HG02870 (cell line): ENCODE data around the gene PTPN18.
"Not testable (repeated sequence)": the region's sequence is repeated elsewhere in the genome, so short reads cannot be mapped to it uniquely, and the experiment has no call there.

ENCODE experiments used
- ATAC-seq: cut with Tn5 transposase; IDR thresholded peaks from one replicate; pipeline ENCODE4 v1.9.1; 2021; ENCODE audit warnings: mild to moderate bottlenecking, moderate library complexity; ENCODE audit not compliant: unreplicated experiment

PTPN18 gene

DNA sequence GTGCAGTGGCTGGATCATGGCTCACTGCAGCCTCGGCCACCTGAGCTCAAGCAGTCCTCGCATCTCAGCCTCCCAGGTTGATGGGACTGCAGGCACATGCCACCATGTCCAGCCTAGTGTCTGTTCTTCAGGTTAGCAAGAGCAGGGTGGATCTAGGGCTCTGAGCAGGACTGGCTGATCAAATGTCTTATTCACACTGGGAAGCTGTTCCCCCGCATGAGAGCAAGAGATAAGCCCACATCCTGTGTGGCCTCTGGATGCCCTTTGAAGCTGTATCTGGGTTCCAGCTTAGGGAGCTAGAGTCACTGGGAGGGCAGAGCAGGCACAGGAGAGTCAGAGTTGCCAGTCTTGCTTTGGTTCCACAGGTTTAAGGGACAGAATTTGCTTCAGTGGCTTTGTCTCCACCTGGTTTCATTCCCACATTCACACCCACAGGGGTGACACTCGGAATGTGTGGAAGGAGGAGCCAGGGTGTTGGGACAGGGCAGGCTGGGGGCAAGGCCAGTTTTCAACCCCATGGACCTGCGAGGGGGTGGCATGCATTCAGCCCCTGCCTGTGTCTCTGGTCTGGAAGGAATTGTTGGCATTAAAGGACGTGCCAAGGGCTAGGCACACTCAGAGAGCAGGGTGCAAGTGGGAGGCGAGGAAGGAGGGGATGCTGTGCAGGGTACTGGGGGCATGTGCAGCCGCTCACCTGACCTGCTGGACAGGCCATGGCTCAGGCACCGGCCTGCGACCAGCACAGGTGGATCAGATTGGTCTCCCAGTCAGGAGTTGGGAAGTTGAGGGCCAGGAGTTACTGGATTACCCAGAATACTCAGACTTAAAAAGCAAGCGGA lies 24.5 kb downstream of the PTPN18 start:
- ATAC-seq, result no peak

DNA sequence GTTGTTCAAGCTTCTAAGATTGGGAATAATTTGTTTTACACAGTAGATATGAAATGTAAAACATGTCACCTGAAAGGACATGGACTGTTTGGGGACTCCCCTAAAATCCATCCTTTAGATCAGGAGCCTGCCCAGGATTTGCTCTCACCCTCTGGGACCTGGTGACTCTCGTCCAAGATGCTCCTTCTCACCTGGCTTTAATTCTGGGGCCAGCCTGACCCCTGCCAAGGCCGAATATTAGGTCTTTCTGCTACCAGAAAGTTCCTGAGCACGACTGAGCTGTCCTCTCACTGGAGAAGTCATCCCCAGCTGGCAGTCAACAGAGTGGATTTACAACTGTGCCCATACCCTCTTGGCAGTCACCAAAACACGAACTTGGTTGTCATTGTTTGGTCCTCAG lies 25.3 kb downstream of the PTPN18 start:
- ATAC-seq, result no peak

- no peak for ATAC-seq
These were observed 25.8 kb downstream of the PTPN18 start for GRCh38 chr2:130381619-130382018.

- ATAC-seq, result no peak
These were observed 26.6 kb downstream of the PTPN18 start for GRCh38 chr2:130382313-130382917.

DNA sequence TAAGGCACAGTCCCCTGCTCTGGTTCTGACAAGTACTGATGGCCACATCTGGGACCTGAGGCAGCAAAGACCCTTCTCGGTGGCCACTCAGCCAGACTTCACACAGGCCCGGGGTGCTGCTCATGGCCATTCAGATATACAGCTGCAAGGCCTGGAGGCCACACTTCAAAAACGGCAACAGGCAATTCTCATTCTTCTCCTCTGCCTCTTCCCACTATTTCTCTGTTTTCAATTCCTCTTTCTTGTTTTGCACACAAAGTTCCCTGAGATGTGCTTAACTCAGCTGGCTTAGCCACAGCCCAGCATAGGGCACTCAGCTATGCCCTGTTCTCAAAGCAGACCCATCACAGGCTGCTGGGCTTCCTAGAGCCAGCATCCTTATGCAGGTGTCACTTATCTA lies 29.9 kb downstream of the PTPN18 start:
- ATAC-seq, result peak; percentile 50

- no peak for ATAC-seq
These were observed 31.2 kb downstream of the PTPN18 start for GRCh38 chr2:130387071-130387400.

GRCh38 chr2:130387804-130388203 lies 31.9 kb downstream of the PTPN18 start:
- ATAC-seq, result no peak

DNA sequence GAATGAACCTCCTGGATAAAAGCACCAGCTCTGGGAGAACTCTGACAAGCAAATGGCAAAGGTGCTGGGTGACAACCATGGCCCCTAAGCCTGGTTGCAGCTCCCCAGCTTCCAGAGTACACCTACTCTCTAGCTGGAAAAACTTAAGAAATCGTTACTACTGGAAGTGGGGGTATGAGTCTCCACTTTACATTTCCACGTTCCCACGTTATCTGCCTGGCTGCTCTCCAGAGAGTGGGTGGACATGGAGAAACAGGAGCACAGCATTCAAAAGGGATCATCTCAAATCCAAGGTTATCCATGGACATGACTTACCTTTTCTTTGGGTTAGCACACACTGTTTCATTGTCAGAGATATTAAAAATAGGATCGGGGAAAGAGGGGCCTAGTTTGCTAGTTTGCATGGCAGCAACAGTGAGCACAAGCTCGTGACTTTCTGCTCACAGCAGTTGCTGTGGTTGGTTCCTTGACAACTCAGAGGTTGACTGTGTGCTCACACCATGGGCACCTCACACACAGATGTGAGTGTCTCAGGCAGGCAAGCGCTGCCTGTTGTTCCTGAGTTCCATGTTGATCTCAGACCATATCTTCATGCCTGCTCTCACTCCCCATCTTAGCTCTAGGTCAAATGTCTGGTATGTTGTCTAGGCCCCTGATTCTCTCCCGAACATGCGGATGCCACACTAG lies 32.5 kb downstream of the PTPN18 start:
- ATAC-seq, result peak; percentile 15

DNA sequence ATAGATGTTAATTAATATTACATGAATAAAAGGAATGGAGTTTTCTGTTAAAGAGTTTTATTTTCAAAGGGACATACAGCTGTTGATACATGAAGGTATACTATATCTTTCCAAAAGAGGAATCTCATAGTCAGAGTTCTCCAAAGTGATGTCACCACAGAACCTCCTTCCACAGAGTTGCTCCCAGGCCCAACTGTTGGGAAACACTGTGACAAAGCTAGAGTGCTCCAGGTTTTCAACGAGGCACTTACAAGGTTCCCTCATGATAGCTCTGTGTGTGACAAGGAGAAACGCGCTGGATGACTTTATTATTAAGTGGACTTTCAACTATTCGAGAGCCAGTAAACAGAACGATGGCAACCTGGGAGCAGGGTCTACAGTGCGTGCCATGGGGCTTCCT lies 33.5 kb downstream of the PTPN18 start:
- no peak for ATAC-seq

DNA sequence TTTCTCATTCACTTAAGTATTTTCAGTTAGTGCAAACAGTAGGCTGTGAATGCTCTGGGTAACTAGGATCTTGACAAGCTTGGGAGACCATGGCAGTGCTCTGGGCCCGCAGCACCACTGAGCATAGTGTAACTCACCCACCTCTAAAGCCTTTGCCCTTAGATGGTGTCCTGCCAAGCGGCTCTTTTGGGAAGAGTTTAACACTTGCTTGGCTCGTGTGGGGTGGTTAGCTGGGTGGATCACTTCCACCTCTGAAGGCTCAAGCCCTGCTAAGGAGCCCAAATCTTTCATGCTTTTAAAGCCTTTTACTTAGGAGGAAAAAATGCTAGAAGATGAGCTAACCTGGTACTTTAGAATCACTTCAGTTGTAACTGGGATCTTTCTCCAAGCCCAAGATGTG lies 33.9 kb downstream of the PTPN18 start:
- ATAC-seq, result no peak

DNA sequence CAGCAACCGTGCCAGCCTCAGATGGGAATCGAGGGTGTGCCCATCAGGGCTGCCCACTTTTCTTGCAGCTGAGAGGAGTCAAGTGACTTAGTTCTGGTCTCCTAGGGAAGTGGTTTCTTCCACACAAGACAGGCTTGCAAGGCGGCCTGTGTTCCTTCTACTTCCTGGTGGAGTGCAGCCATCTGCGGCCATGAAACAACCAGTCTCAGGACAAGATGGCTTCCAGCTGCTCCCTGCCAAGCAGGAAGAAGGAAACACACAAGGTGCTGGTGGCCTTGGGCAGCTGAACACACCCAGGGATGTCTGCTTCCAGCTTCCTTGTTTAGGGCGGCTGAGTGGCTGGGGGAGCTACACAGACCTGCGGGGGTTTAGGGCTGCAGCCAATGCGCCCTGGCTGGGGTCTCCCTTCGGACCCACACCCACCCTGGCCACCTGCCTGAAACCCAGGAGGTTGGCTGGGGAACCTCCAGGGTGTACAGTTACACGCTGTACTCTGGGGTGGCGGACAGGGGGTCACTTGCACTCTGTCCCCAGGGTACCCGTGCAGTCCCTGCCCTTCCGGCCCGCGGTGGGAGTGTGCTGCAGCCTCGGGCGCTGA lies 34.7 kb downstream of the PTPN18 start:
- peak; percentile 18 for ATAC-seq

DNA sequence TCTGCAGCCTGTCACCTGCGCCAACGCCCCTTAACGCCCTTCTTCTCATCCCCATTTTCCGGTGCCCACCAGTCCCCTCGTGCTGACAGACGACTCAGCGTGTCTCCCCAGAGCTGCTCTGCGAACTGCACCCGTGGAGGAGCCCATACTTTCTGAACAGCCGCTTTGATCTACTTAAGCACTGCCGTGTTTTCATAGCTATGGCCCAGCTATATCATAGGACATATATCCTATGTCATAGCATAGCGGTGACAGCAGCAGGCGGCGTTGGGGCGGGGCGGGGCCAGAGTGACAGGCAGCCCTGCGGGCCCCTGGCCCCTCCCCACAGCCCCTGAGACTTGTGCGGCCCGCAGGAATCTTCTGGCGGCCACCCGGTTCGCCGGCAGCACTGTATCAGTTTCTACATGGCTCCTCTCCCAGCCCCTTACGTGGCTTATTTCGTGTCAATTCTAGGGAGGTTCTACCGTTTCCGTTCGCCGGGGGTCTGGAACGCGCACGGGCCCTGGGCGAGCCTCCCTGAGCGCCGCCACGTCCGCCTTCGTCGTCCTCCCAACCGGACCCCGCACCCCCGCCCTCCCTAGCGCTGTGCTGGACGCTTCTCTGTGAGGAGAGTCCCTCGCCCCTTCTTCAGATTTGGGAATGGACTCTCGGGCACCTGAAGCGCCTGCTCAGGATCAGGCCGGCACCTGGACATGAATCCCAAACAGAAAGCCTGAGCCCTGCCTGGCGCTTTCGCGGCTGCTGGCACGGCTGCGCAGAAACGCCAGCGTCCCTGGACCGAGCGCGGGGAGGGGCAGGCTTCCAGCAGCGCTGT lies 35.4 kb downstream of the PTPN18 start:
- peak; percentile 83 for ATAC-seq

DNA sequence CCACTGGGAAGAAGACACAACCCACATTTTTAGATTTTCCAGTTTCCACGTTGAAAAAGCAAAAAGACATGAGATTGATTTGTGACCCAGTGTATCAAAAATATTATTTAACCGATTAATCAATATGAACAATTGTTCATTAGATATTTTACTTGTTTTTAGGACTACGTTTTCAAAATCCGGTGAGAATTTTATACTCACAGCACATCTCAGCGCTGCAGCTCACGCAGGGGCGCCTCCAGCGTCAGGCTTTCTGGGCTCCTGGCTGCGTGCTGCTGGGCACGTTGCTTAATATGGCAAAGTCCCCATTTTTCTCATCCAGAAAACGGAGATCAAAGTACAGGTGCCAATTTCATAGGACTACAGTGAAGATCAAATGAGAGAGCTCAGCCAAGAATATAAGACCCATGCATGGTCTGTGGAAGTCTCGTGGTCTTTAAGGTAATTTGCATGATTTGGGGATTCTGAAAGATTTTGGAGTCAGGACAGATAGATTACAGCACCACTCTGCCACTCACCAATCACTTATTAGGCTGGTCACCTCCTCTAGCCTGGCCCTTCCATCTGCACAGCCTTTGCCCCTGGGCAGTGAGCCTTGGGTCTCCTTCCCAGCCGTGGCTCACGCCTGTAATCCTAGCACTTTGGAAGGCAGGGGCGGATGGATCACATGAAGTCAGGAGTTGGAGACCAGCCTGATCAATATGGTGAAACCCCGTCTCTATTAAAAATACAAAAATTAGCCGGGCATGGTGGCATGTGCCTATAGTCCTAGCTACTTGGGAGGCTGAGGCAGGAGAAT lies 36.2 kb downstream of the PTPN18 start:
- ATAC-seq, result no peak

GRCh38 chr2:130393318-130393910 lies 37.6 kb downstream of the PTPN18 start:
- ATAC-seq, result no peak

DNA sequence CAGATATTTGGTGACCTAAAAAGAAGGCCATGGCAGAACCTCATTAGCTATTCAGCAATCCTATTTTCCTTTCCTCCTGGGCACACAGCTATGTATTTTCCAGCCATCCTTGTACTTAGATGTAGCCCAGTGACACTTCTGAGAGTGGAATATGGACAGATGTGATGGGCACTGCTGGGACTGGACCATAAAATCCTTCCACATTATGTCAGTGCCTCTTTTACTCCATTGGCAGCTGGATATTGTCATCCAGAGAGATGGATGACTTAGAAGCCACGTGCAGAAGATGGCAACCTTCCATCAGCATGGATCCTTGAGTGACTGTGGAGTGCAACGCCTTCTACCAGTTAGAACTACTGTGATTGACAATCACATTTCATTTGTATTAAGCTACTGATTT lies 50.4 kb downstream of the PTPN18 start:
- ATAC-seq, result not testable (repeated sequence)

DNA sequence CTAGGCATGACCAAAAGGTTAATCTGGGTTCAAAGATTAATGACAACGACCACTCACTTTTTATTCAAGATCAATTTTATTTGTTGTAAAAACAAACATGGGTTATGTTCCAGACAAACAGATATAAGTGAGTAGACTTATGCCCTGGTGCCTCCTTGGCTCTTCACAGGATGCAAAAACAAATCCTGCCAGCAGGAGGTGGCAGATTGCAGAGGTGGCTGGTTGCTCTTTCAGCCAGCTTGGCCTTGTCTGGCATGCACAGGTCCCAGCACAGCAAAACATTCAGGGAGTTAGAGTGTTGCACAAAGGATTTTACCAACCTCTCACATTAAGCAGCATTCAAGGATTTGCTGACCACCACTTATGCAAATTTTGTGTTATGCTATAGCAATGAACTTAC lies 60.8 kb downstream of the PTPN18 start:
- not testable (repeated sequence) for ATAC-seq

GRCh38 chr2:130418845-130419244 lies 63.0 kb downstream of the PTPN18 start:
- ATAC-seq, result not testable (repeated sequence)
